ENCODE data around the gene PDCD2. TPM values are rescaled to one million over a fixed set of nuclear protein-coding genes. Genes with fewer than 3 reads are reported as not detected.
A peak's percentile ranks its signal among the peaks of the same experiment; 100 is the strongest.

The PDCD2 gene
- total RNA-seq, 1 donor from 2014 or later: 96.4 TPM

DNA sequence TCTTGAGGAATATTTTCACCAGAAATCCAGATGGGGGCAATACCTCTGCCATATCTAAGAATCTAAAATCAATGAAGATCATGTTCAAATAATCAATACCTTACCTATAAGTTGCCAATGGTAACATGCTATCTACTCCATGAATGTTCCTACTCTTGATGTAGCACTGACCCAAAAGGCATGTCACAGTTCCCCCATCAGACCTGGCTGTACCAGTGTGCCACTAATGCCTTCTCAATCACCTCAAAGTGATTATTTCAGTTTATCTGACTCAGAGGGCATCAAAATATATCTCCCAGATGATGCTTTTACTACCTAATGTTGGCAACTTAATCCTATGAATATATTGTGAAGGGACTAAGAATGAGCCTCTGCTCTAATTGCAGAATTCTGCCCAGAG is 5.5 kb downstream of the PDCD2 start:
- H3K9me3 Mint-ChIP-seq: no peaks in the 10 kb centered on the region
- Histone ChIP-seq H3F3A (ENCODE audit: low read depth) (peaks cover 26% of the 10 kb centered on the region), H3K27ac (no peak overlapping the region), H3K27me3 (no peaks in the 10 kb centered on the region), H3K4me3 (no peak overlapping the region), H3K9me3 (ENCODE audit: low read depth) (no peaks in the 10 kb centered on the region), H4K20me1 (ENCODE audit: low read depth) (peaks cover 4% of the 10 kb centered on the region), H3K36me3 (peaks cover 17% of the 10 kb centered on the region), H3K4me1 (peaks cover 3% of the 10 kb centered on the region), H3K9ac (no peak overlapping the region), H3K4me2 (no peak overlapping the region), H3K79me2 (ENCODE audit: low read depth) (peaks cover 16% of the 10 kb centered on the region), H2AFZ (replicated peaks) (no peak overlapping the region)
- no peak overlapping the region for H3K27ac Mint-ChIP-seq
- H3K36me3 Mint-ChIP-seq: peaks cover 5% of the 10 kb centered on the region
- peaks cover 10% of the 10 kb centered on the region for H3K4me1 Mint-ChIP-seq
- no peak overlapping the region for H3K4me3 Mint-ChIP-seq
- peaks cover 3% of the 10 kb centered on the region for H3K27me3 Mint-ChIP-seq (ENCODE audit: insufficient read depth, low read depth)
- no peak for DNase-seq (ENCODE audit: low spot score)
- no peak for TF ChIP-seq EZH2 (IDR thresholded peaks at IDR 0.05)
- TF ChIP-seq, protein P1, sequence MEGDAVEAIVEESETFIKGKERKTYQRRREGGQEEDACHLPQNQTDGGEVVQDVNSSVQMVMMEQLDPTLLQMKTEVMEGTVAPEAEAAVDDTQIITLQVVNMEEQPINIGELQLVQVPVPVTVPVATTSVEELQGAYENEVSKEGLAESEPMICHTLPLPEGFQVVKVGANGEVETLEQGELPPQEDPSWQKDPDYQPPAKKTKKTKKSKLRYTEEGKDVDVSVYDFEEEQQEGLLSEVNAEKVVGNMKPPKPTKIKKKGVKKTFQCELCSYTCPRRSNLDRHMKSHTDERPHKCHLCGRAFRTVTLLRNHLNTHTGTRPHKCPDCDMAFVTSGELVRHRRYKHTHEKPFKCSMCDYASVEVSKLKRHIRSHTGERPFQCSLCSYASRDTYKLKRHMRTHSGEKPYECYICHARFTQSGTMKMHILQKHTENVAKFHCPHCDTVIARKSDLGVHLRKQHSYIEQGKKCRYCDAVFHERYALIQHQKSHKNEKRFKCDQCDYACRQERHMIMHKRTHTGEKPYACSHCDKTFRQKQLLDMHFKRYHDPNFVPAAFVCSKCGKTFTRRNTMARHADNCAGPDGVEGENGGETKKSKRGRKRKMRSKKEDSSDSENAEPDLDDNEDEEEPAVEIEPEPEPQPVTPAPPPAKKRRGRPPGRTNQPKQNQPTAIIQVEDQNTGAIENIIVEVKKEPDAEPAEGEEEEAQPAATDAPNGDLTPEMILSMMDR (IDR thresholded peaks at IDR 0.05): no peak
- no peak for TF ChIP-seq EZH2phosphoT487 (IDR thresholded peaks at IDR 0.05)

DNA sequence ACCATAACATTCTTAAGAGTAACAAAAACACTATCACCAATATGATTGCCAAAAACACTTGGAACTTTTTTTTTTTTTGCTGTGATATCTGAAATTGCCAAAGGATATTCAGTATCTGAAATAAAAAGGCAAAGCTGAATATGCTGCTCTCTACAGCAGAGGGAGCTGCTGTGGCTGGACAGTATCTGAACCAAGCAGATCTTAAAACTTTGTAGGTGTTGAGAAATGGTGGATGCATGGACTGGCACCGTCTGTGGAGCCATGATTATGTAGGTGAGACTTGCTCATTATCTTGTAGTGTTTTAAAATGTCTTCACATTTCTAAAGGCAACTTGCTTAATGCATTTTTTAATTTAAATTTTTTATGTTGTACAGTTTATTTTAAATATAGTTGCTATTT is 9.2 kb downstream of the PDCD2 start:
- H3K4me1 Mint-ChIP-seq: no peaks in the 10 kb centered on the region
- no peak overlapping the region for H3K4me3 Mint-ChIP-seq
- H3K79me2 ChIP-seq (ENCODE audit: low read depth): no peaks in the 10 kb centered on the region
- H3K4me2 ChIP-seq: no peak overlapping the region
- no peak overlapping the region for H3K27ac ChIP-seq
- no peaks in the 10 kb centered on the region for H3K9me3 ChIP-seq (ENCODE audit: low read depth)
- H3K4me1 ChIP-seq: no peaks in the 10 kb centered on the region
- TF ChIP-seq, protein P1 (IDR thresholded peaks at IDR 0.05): peak; percentile 30
- TF ChIP-seq EZH2phosphoT487 (IDR thresholded peaks at IDR 0.05): no peak
- peaks cover 12% of the 10 kb centered on the region for H3K36me3 ChIP-seq
- no peak overlapping the region for H3K27ac Mint-ChIP-seq
- no peaks in the 10 kb centered on the region for H3K27me3 ChIP-seq
- no peaks in the 10 kb centered on the region for H3K9me3 Mint-ChIP-seq
- H3K4me3 ChIP-seq: no peak overlapping the region
- no peak for DNase-seq (ENCODE audit: low spot score)
- no peak overlapping the region for H3K9ac ChIP-seq
- H4K20me1 ChIP-seq (ENCODE audit: low read depth): peaks cover 4% of the 10 kb centered on the region
- no peak overlapping the region for H2AFZ ChIP-seq (replicated peaks)
- peaks cover 26% of the 10 kb centered on the region for H3F3A ChIP-seq (ENCODE audit: low read depth)
- no peaks in the 10 kb centered on the region for H3K27me3 Mint-ChIP-seq (ENCODE audit: insufficient read depth, low read depth)
- peaks cover 10% of the 10 kb centered on the region for H3K36me3 Mint-ChIP-seq

- Mint-ChIP-seq H3K9me3 (no peaks in the 10 kb centered on the region), H3K27ac (no peak overlapping the region), H3K36me3 (peaks cover 16% of the 10 kb centered on the region), H3K4me3 (no peak overlapping the region), H3K27me3 (ENCODE audit: insufficient read depth, low read depth) (no peaks in the 10 kb centered on the region), H3K4me1 (no peaks in the 10 kb centered on the region)
- Histone ChIP-seq H3K4me1 (no peaks in the 10 kb centered on the region), H3F3A (ENCODE audit: low read depth) (peaks cover 14% of the 10 kb centered on the region), H3K27me3 (no peaks in the 10 kb centered on the region), H3K9me3 (ENCODE audit: low read depth) (no peaks in the 10 kb centered on the region), H4K20me1 (ENCODE audit: low read depth) (no peaks in the 10 kb centered on the region), H2AFZ (replicated peaks) (no peak overlapping the region), H3K4me3 (no peak overlapping the region), H3K79me2 (ENCODE audit: low read depth) (no peaks in the 10 kb centered on the region), H3K4me2 (no peak overlapping the region), H3K27ac (no peak overlapping the region), H3K9ac (no peak overlapping the region), H3K36me3 (peaks cover 8% of the 10 kb centered on the region)
- TF ChIP-seq, protein P1 (IDR thresholded peaks at IDR 0.05): no peak
- TF ChIP-seq EZH2 (IDR thresholded peaks at IDR 0.05): no peak
- TF ChIP-seq EZH2phosphoT487 (IDR thresholded peaks at IDR 0.05): no peak
- DNase-seq (ENCODE audit: low spot score): no peak
Observed at GRCh38 chr6:170572704-170573466, 11.6 kb downstream of the PDCD2 start.

All from neural progenitor cell (in vitro differentiated cells).